ENCODE measurements around the gene COX11. TPM values are rescaled to one million over a fixed set of nuclear protein-coding genes. Genes with fewer than 3 reads are reported as not detected.

Gene COX11
- total and polyA plus RNA-seq, 2 of the 8 experiments (the other 6 are each of a cell fraction or from before 2014, with no cell fraction given) = 43.0 to 54.1 TPM

DNA sequence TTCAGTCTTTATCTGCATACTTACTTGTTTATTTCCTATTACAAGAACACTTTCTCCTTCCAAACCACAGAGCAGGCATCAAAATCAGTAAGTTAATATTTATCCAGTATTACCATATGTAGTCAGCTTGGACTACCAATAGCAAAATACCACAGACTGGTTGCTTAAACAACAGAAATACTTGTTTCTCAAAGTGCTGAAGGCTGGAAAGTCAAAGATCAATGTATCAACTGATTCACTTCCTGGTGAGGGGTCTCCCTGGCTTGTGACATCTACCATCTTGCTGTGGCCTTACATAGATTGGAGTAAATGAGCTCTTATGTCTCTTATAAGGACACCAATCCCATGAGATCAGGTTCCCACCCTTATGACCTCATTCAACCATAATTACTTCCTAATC lies 2.7 kb upstream of the COX11 start:
- H3K23ac ChIP-seq (ENCODE audit: insufficient read length) = no peak overlapping the region
- H2BK120ac ChIP-seq (replicated peaks; ENCODE audit: low read depth, low read length) = no peak overlapping the region
- peaks cover 0 to 2% of the 10 kb centered on the region in 2 experiments for H4K20me1 ChIP-seq (replicated peaks in 1 of 2; ENCODE audit: control insufficient read depth in 1 of 2, insufficient read depth in 2 of 2, low read length in 2 of 2)
- FAIRE-seq (no peak), DNase-seq (ENCODE audit: low read depth in 1 of 2, low spot score in 2 of 2) (no peak)
- no peak overlapping the region for H3K4me3 ChIP-seq (ENCODE audit: extremely low read depth in 1 of 4, insufficient read depth in 2 of 4, low read depth in 3 of 4, low read length in 4 of 4)
- no peaks in the 10 kb centered on the region for H3K9me3 ChIP-seq (ENCODE audit: insufficient read depth in 2 of 2, low read depth in 1 of 2, low read length in 1 of 2)
- no peak overlapping the region for H4K91ac ChIP-seq (replicated peaks; ENCODE audit: insufficient read length, low read length)
- H2BK15ac ChIP-seq (ENCODE audit: low read length) = no peak overlapping the region
- ChIA-PET POLR2A (ENCODE audit: partially characterized antibody) (no interaction called here), CTCF (ENCODE audit: partially characterized antibody) (interaction anchor here (0.9 kb wide), 1 partner anchor 56 kb away, joined by 4 read pairs; no protein-coding TSS in a partner anchor)
- H3K23me2 ChIP-seq (ENCODE audit: low read depth, low read length) = peaks cover 7% of the 10 kb centered on the region; the same call in 1 of the 2 replicates
- no peak overlapping the region for H3K18ac ChIP-seq (ENCODE audit: extremely low read depth, low read length)
- H3K36me3 ChIP-seq (ENCODE audit: control insufficient read depth in 2 of 4, insufficient read depth in 4 of 4, low read length in 3 of 4) = no peaks in the 10 kb centered on the region; a peak in 1 of 8 replicates
- H4K5ac ChIP-seq (ENCODE audit: insufficient read length, low read depth, low read length) = no peak overlapping the region
- peaks cover 2 to 84% of the 10 kb centered on the region in 2 experiments; a peak in 3 of 4 replicates for H3K79me2 ChIP-seq (ENCODE audit: control insufficient read depth in 1 of 2, insufficient read depth in 2 of 2, low read length in 2 of 2)
- H4K8ac ChIP-seq (ENCODE audit: extremely low read depth, insufficient read depth, low read length) = no peak overlapping the region
- H2AFZ ChIP-seq (ENCODE audit: low read length) = no peak overlapping the region
- H3K27me3 ChIP-seq (replicated peaks in 1 of 4; ENCODE audit: control insufficient read depth in 3 of 4, extremely low read depth in 1 of 4, insufficient read depth in 3 of 4, low read length in 3 of 4) = no peaks in the 10 kb centered on the region
- H2BK12ac ChIP-seq (ENCODE audit: low read depth, low read length) = no peak overlapping the region
- peaks cover 5% of the 10 kb centered on the region; the same call in 1 of the 2 replicates for H3K79me1 ChIP-seq (ENCODE audit: low read depth, low read length)
- no peak overlapping the region for H3K27ac ChIP-seq (ENCODE audit: low read depth, low read length)
- H3K9ac ChIP-seq (replicated peaks in 1 of 4; ENCODE audit: extremely low read depth in 1 of 4, low read depth in 3 of 4, low read length in 3 of 4) = no peak overlapping the region
- TF ChIP-seq, protein P1, sequence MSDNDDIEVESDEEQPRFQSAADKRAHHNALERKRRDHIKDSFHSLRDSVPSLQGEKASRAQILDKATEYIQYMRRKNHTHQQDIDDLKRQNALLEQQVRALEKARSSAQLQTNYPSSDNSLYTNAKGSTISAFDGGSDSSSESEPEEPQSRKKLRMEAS (IDR thresholded peaks at IDR 0.05) = no peak
- TF ChIP-seq CEBPB (IDR thresholded peaks at IDR 0.05; ENCODE audit: low read depth, low read length) (no peak), PHF8 (conservative IDR thresholded peaks at IDR 0.05; ENCODE audit: low read depth, low read length) (no peak), CHD2 (IDR thresholded peaks at IDR 0.05; ENCODE audit: low read length) (no peak)
- TF ChIP-seq, protein P2, sequence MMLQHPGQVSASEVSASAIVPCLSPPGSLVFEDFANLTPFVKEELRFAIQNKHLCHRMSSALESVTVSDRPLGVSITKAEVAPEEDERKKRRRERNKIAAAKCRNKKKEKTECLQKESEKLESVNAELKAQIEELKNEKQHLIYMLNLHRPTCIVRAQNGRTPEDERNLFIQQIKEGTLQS (IDR thresholded peaks at IDR 0.05; ENCODE audit: insufficient read depth, low read depth, low read length) = no peak
- no peak overlapping the region for H3K4ac ChIP-seq (replicated peaks; ENCODE audit: insufficient read length, low read depth, low read length)
- H2BK5ac ChIP-seq (ENCODE audit: low read depth, low read length) = no peak overlapping the region
- H3K56ac ChIP-seq (replicated peaks; ENCODE audit: insufficient read length, low read depth, low read length) = no peak overlapping the region
- H3K4me1 ChIP-seq (replicated peaks in 1 of 4; ENCODE audit: control insufficient read depth in 3 of 4, insufficient read depth in 4 of 4, low read length in 3 of 4) = peaks cover 0 to 8% (median 0%) of the 10 kb centered on the region in 4 experiments; a peak in 2 of 7 replicates
- no peak overlapping the region for H2BK20ac ChIP-seq (ENCODE audit: low read length)
- H2AK5ac ChIP-seq (ENCODE audit: low read depth, low read length) = no peak overlapping the region
- no peak overlapping the region for H3K14ac ChIP-seq (ENCODE audit: insufficient read length)
- H3K4me2 ChIP-seq (ENCODE audit: insufficient read depth in 1 of 2, low read depth in 2 of 2, low read length in 2 of 2) = no peak overlapping the region

Measured in H1 (cell line).